Measurements from ENCODE around the gene DENND11.

Gene DENND11

GRCh38 chr7:141702047-141702567 is at the start of gene DENND11:
DENND11 (minus strand) TSS chr7:141702166; CDS start chr7:141702153, 13 bp downstream.
- DNase-seq: no peak

GRCh38 chr7:141748396-141748795 is 46.4 kb upstream of the DENND11 start:
- DNase-seq: no peak

DNA sequence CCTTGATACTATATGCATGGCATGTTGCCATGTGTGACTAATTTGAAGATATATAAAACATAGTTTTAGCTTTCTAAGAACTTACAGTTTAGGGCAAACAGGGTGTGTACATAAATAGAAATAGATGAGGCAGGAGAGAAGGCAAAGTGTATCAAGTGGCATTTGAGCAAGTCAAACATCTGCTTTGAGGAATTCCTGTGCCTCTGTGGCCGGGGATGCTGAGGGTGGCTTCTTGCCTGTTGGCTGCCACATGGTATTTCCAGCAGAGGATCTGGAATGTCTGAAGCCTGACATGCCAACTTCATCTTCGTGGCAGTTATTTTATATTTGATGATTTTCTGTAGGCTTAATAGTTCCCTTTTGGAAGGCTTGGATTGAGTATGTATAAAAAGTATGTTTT is 42.2 kb upstream of the DENND11 start:
- no peak for DNase-seq

GRCh38 chr7:141742229-141742628 is 40.3 kb upstream of the DENND11 start:
- no peak for DNase-seq

DNA sequence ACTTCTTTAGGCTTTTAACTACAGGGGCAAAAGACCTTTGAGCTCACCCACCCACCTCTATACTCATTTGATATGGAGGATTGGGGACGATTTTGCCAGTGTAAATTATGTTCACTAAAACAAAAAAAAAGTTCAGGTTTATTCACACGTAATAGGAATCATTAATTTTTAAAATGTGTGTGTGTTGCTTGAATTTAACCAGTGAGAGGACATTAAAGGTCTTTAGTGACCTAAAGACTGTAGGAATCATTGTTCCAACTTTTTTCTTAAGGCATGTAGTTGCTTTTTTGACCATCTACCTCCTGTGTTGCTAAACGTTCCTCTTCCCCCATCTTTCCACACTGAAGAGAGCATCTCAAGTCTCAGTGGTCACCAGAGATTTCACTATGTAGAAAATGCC is 37.3 kb upstream of the DENND11 start:
- no peak for DNase-seq

DNA sequence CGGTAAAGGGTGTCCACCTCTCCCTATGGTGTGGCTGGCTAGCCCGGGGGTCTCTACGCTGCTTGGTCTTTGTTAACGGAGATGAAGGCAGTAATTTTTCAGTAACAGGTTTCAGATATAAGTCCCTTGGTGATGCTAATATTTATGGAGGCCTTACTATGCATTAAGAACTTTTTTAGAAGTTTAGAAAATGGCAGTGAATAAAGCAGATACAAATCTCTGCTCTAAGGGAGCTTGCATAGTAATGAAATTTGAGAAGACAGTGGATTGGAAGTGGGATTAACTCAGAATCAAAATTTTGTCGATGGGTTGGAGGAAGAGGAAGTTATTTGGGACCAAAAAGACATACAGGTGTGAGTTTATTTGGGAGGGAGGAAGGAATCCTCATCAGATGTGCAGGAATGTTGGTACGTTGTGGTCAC is 36.6 kb upstream of the DENND11 start:
- no peak for DNase-seq

GRCh38 chr7:141737836-141738591 is 36.0 kb upstream of the DENND11 start, which contains the start of gene SSBP1:
SSBP1 (plus strand) TSS chr7:141738358; CDS start chr7:141739167, 809 bp downstream.
- DNase-seq: peak; percentile 76

GRCh38 chr7:141737118-141737835 is 35.3 kb upstream of the DENND11 start:
- no peak for DNase-seq

- DNase-seq: no peak
Observed at GRCh38 chr7:141731476-141732149, 29.6 kb upstream of the DENND11 start.

DNA sequence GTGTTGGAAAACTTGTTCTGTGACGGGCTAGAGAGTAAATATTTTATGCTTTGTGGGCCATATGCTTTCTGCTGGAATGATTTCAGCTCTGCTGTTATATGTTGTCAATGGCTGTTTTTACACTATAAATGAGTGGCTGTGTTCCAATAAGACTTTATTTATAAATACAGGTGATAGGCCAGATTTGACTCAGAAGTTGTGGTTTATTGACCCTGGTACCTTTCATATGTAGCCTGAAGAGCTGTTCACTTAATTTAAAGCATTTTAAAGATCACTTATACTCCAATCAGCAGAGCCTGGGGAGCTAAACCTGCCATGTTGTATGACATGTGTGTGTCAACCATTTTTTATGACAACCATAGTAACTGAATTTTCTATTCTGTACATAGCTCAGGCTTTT is 27.1 kb upstream of the DENND11 start:
- no peak for DNase-seq

GRCh38 chr7:141722529-141722928 is 20.6 kb upstream of the DENND11 start:
- DNase-seq: no peak

GRCh38 chr7:141717450-141717849 is 15.5 kb upstream of the DENND11 start:
- no peak for DNase-seq

DNA sequence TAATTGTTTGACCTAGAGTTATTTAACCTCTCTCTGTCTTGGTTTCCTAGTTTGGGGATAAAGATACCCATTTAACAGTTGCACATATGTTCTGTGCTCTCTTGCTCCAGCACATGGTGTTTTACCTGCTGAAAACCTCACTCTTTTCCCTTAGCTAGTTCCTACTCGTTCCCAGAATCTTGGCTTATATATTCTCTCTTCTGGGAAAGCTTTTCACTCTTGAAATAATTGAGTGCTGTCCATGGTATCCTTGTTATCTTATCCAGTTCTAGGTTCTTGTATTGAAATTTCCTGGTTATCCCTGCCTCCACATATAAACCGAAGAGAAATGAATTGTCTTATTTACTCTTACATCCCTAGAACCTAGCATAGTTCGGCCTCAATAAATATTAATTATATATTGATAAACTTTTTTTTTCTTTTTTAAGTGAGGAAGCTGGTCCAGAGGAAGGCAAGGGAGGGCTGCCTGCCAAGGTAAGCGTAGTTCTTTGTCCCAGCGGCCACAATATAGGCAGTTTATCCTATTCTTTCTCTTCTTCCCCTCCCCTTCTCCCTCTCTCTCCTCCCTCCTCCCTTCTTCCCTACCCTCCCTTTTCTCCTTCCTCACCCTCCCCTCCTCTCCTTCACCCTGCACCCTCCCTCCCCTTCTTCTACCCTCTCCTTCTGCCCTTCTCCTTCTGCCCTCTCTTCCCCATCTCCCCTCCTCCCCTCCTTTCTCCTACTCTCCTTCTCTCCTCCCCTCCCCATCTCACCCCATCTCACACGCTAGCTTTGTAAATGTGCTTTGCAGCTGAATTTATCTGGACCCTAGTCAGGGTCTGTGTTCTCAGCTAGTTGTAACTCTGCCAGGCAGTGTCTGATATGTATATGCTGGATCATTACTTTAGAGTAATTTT is 14.1 kb upstream of the DENND11 start:
- no peak for DNase-seq

DNA sequence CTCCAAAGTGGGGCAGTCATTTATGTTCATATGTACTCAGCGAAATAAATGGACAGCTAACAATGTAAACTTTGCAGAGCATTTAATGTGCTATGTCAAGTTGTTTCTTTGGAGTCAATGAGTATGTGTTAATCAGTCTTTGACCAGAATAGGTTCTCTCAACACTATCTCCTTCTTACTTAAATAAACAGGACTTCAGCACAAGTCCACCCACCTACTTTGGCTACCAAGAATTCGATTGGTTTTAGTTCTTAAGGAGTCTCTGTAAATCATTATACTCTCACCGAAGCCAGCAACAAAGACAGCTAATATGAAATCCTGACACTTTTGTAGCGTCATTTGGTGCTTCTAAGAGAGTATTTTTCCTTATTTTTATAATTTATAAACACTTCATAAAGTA is 13.1 kb upstream of the DENND11 start:
- no peak for DNase-seq

DNA sequence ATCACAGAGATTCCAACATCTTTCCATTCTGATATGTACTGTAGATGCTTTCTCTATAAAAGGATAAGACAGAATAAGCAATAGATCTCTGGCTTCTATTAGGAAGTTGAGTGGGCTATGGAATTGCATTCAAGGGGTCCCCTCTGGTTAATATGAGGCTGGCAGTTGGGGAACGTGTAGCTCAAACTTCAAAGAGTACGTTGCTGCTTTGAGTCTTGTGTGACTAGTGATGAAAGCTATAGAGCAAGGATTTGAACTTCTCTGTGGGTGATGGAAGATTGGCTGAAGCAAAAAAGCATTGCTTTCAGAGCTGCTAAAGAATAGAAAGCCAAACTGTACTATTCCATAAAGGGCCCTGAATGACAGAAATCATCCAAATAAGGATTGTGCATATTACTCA is 12.6 kb upstream of the DENND11 start:
- no peak for DNase-seq

DNA sequence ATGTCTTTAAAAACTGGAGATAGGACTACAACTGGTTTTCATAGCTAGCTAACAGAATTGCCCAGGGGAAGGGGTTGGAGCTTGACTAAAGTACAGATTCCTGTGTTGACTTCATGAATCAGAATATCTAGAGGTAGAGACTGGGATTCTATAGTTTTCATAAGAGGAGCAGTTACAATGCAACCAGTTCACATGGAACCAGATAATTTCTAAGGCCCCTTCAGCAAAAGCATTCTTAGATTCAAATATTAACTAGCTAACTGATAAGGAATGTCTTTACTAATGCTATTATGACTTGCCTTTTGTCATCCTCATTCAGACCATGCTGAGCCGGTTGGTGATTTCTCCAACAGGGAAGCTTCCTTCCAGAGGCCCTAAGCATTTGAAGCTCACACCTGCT is 11.9 kb upstream of the DENND11 start:
- no peak for DNase-seq

DNA sequence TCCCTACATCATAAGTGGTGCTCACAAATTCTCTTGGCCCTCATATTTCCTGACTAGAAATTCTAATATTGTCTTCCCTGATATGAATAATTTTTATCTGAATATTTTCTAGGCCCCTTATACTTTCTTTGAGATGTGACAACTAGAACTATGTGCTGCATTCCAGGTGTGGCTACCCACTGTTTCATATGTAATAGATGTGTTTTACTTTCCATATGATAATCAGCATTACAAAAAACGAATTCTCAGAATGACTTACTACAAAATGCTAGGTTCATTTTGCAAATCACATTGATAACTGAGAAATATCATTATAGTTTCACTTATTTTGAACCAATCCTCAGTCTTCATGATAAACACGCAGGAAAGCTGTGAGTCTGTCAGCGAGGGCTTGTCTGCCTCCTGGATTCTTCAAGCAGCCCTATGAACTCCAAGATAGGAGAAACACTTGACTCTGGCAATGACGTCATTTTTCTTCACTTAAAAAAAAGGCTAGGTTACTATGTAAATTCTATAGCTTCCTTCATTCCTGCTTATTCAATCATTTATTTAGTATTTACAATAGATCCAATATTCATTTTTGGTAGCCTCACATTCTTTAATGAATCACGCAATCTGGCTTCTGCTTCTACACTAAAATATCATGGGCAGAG is 10.8 kb upstream of the DENND11 start:
- no peak for DNase-seq

DNA sequence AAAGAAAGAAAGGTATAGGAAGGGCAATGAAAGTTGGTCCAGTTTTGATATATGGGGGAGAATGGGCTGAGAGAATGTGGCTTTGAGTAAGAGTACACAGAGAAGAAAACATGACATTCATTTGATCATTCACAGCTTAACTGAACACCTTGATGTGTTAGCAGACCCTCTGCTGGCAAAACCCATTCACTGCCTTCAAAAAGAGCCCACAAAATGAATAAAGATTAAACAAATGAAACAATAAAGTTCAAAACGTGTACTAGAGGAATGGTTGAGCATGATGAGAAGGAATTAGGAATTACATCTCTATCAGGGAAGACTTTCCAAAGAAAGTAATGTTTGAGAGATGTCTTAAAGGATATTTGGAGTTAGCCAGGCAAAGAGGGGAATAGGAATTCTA is 8.3 kb upstream of the DENND11 start:
- no peak for DNase-seq

DNA sequence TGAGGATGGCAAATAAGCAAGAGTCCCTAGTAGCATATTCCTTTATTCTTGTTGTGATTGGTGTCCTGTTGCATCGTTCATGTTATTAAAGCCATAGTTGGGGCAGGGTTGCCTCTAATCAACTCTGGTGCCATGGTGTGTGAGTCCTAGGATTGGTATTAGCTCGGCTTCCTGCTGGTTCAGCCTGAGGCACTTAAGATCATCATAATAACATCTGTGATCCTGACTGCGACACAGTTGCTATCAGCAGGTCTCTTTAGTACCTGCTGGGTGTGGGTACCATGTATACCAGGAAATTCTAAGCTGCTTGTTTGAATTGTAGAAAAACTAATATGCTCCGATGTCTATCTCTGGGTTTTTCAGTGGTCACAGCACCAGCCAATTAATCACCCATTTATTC is 7.8 kb upstream of the DENND11 start:
- no peak for DNase-seq

DNA sequence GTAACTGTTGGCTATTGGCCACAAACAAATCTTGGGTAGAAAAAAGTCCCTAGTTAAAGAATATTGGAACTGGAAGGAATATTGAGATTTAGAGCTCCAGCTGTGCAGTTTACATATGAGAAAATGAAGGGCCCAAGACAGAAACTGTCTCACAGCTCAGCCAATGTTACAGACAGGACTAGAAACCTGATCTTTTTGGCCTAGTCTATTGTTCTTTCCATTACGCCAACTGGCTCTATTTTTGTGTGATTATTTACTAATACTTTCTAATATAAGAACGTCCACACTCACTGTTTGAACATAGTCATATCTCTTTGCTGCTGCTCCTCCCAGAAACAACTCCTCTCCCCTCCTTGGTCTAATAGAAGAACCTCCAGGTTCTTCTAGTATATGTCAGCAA is 7.4 kb upstream of the DENND11 start:
- DNase-seq: no peak

DNA sequence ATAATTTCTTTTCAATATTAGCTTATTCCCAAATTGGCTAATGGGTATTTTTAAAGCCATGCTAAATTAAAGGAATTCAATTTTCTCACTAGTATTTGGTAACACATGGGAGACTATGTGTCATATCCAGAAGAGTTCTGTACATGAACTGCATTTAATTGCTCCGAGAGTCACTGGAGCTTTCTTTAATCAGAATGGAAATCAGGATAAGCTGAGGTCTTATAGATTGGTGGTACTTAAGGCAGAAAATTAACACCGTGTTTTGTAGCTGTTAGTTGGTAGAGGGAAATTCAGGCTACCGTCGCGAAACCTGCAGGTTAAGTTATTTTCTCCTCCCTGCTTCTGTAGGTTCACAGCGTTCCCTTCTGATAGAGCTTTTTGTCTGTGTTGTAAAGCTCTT is 6.4 kb upstream of the DENND11 start, which contains the start of gene WEE2:
TSS of gene WEE2 (plus strand) at position 3 of the 400 bp plus-strand sequence. CDS start 406 bp downstream, outside the sequence.
- DNase-seq: no peak
